Measurements from ENCODE around the gene PRR22. TPM values are rescaled to one million over a fixed set of nuclear protein-coding genes. Genes with fewer than 3 reads are reported as not detected.

PRR22 gene
- total RNA-seq, 1 experiment from 2014 or later: 8.1 TPM

- H2AFZ ChIP-seq (ENCODE audit: low read length): no peak overlapping the region
- H2BK120ac ChIP-seq (ENCODE audit: low read depth, low read length, poor library complexity, severe bottlenecking): no peak overlapping the region
- no peak overlapping the region for H2BK20ac ChIP-seq (ENCODE audit: low read depth, low read length, poor library complexity, severe bottlenecking)
- H4K91ac ChIP-seq (ENCODE audit: insufficient read length, low read depth, low read length): no peak overlapping the region
- peaks cover 12% of the 10 kb centered on the region for H3K23me2 ChIP-seq (ENCODE audit: insufficient read length, low read depth, low read length, poor library complexity, severe bottlenecking)
- H2BK5ac ChIP-seq (ENCODE audit: insufficient read length, low read length): no peak overlapping the region
- H3K4me2 ChIP-seq (ENCODE audit: insufficient read depth, insufficient read length, low read length): no peak overlapping the region
- H3T11ph ChIP-seq (ENCODE audit: low read length): no peak overlapping the region
- H2AK5ac ChIP-seq (ENCODE audit: insufficient read length, low read length): no peak overlapping the region
- no peaks in the 10 kb centered on the region for H3K27me3 ChIP-seq (ENCODE audit: insufficient read depth, low read length)
- H3K9ac ChIP-seq (ENCODE audit: extremely low read depth, insufficient read length, low read length): no peak overlapping the region
- WGBS (ENCODE audit: extremely low coverage, insufficient read length, low lambda C conversion rate): no CpG with 5 or more reads among the region's 9 CpGs
- no peak overlapping the region for H4K8ac ChIP-seq (replicated peaks; ENCODE audit: insufficient read length, low read depth, low read length)
- H2BK12ac ChIP-seq (ENCODE audit: insufficient read length, low read depth, low read length): no peak overlapping the region
- no peak overlapping the region for H3K27ac ChIP-seq (ENCODE audit: insufficient read length, low read depth, low read length)
- no peaks in the 10 kb centered on the region for H3K4me1 ChIP-seq (ENCODE audit: insufficient read depth, low read length)
- no peaks in the 10 kb centered on the region for H3K36me3 Mint-ChIP-seq (ENCODE audit: insufficient read depth in 1 of 3, low read depth in 3 of 3)
- no peaks in the 10 kb centered on the region for H4K20me1 ChIP-seq (ENCODE audit: control insufficient read depth, insufficient read depth, insufficient read length)
- H3K14ac ChIP-seq (ENCODE audit: insufficient read depth, low read length): no peak overlapping the region
- H3K4me1 Mint-ChIP-seq: peaks cover 2 to 15% of the 10 kb centered on the region in 2 experiments; a peak in 2 of 4 replicates
- H3K4me3 Mint-ChIP-seq: no peak overlapping the region
- no peak overlapping the region for H4K5ac ChIP-seq (ENCODE audit: insufficient read length, low read depth, low read length)
- no peak overlapping the region for H3K23ac ChIP-seq (ENCODE audit: insufficient read length, low read depth, low read length)
- H3K27me3 Mint-ChIP-seq (ENCODE audit: low read depth): peaks cover 43% of the 10 kb centered on the region
- no peak for TF ChIP-seq CTCF (conservative IDR thresholded peaks at IDR 0.05)
- H2BK15ac ChIP-seq (ENCODE audit: low read depth, low read length): no peak overlapping the region
- H3K18ac ChIP-seq (ENCODE audit: insufficient read length, low read depth, low read length): no peak overlapping the region
- no peaks in the 10 kb centered on the region for H3K79me1 ChIP-seq (ENCODE audit: insufficient read depth, low read depth, low read length, poor library complexity, severe bottlenecking)
- no peaks in the 10 kb centered on the region for H3K79me2 ChIP-seq (ENCODE audit: insufficient read depth, low read length)
- no peaks in the 10 kb centered on the region; a peak in 2 of 5 replicates for H3K9me3 Mint-ChIP-seq
- no peak for DNase-seq
- no peak overlapping the region for H3K56ac ChIP-seq (ENCODE audit: insufficient read length, low read depth, low read length)
- H3K27ac Mint-ChIP-seq: no peak overlapping the region
- H3K9me3 ChIP-seq (ENCODE audit: control insufficient read depth, low read depth, low read length): no peaks in the 10 kb centered on the region
- H3K4ac ChIP-seq (ENCODE audit: low read depth, low read length): no peak overlapping the region
These were observed 46.6 kb upstream of the PRR22 start for GRCh38 chr19:5831159-5831558.

Measured in H9 (cell line).